OCI-LY3 (cell line): ENCODE data around the gene SWSAP1.
A peak's percentile ranks its signal among the peaks of the same experiment; 100 is the strongest.

Experiments
- H2AFZ ChIP-seq: fragments of 200-600, 300-600 bp; shearing (Covaris generic); 2 replicates; pipeline ENCODE4 v1.6.0; 2014; ENCODE audit warnings: antibody characterized with exemption, low read depth, low read length
- H3K27ac ChIP-seq: fragments of 200-600, 300-600 bp; sonication (generic); 2 replicates; pipeline ENCODE4 v1.5.1; 2014; ENCODE audit warnings: mild to moderate bottlenecking, low read length, moderate library complexity, mixed read lengths
- H3K27me3 ChIP-seq: fragments of 200-600, 300-600 bp; sonication (generic); 2 replicates; pipeline ENCODE4 v1.6.1; 2014; ENCODE audit warnings: low read depth, low read length, mixed read lengths
- H3K36me3 ChIP-seq: fragments of 200-600, 300-600 bp; sonication (generic); replicated peaks from 2 replicates; pipeline ENCODE3; 2014; ENCODE audit warnings: low read depth, low read length, mixed read lengths
- H3K4me1 ChIP-seq: fragments of 300-600, 200-600 bp; sonication (generic); 2 replicates; pipeline ENCODE4 v1.6.1; 2014; ENCODE audit warnings: low read length, mixed read lengths
- H3K4me2 ChIP-seq: fragments of 200-600, 300-600 bp; sonication (generic); 2 replicates; pipeline ENCODE4 v1.6.1; 2014; ENCODE audit warnings: low read length, mixed read lengths
- H3K4me3 ChIP-seq: fragments of 300-600, 200-600 bp; sonication (generic); 2 replicates; pipeline ENCODE4 v1.5.1; 2014; ENCODE audit warnings: antibody characterized with exemption, mild to moderate bottlenecking, low read length, moderate library complexity
- H3K79me2 ChIP-seq: fragments of 300-600, 200-600 bp; shearing (Covaris generic); 2 replicates; pipeline ENCODE4 v1.6.1; 2014; ENCODE audit warnings: mild to moderate bottlenecking, low read length, mixed read lengths
- H3K9ac ChIP-seq: fragments of 300-600, 200-600 bp; shearing (Covaris generic); 2 replicates; pipeline ENCODE4 v1.6.0; 2014; ENCODE audit warnings: mild to moderate bottlenecking, low read length, moderate library complexity
- H3K9me3 ChIP-seq: fragments of 200-600, 300-600 bp; shearing (Covaris generic); 2 replicates; pipeline ENCODE4 v1.6.1; 2014; ENCODE audit warnings: low read length, mixed read lengths; ENCODE audit not compliant: insufficient read depth
- H4K20me1 ChIP-seq: fragments of 200-600, 300-600 bp; sonication (generic); 2 replicates; pipeline ENCODE4 v1.6.1; 2016; ENCODE audit warnings: low read length, mixed read lengths; ENCODE audit not compliant: insufficient read depth
- EZH2phosphoT487 ChIP-seq: fragments of 200-600 bp; shearing (Covaris generic); IDR thresholded peaks from 2 replicates; pipeline ENCODE4 v1.6.1; 2018; ENCODE audit warnings: antibody characterized with exemption, mixed run types, low read depth
- TF ChIP-seq, protein P1 (sequence below): fragments of 200-600, 300-600 bp; sonication (generic); IDR thresholded peaks from 2 replicates; pipeline ENCODE4 v1.5.1; 2014; ENCODE audit warnings: antibody characterized with exemption, low read length, low read depth

SWSAP1 gene

DNA sequence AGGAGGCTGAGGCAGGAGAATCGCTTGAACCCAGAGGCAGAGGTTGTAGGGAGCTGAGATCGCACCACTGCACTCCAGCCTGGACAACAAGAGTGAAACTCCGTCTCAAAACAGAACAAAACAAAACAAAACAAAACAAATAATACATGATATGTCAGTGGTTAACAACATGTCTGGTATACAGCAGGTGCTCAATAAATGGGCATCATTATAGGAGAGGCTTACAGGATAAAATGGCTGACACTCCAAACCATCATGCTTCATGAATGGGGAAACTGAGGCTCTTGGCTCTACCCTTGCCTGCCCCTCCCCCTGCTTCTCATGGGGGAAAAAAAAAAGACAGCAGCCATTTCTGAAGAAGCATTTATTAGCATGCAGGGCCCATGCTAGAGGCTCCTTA is 32.0 kb upstream of the SWSAP1 start:
- H3K4me3 ChIP-seq: no peak overlapping the region
- no peak overlapping the region for H3K27ac ChIP-seq
- peaks cover 13% of the 10 kb centered on the region for H3K4me1 ChIP-seq

DNA sequence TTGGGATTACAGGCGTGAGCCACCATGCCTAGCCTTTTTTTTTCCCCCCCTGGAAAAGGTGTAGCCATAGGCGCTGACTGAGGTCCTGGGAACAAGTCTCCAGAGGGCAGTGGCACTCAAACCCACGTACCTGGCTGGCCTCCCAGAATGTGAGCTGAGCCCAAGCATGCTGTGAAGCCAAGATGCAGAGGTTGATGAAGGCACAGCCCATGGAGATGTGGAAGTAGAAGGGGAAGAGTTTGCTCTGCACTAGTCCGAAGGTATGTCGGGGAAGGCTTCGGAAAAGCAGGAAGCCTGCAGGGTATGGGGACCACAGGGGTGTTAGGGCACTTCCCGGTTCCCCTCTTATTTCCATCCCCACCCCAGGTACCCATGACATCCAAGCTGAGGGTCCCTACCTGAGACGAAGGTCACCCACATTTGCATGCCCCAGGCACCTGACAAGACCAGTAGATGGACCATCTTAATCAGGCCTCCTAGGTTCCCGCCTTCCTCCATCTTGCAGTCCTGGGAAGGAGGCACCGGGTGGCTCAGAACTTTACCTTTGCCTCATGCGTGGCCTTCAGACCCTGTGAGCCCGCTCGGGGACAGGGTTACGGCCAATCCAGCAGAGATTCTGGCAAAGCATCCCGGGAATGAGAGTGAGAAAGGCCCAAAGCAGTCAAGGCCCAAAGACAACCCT is 29.2 kb upstream of the SWSAP1 start:
- no peak for TF ChIP-seq EZH2phosphoT487
- TF ChIP-seq, protein P1, sequence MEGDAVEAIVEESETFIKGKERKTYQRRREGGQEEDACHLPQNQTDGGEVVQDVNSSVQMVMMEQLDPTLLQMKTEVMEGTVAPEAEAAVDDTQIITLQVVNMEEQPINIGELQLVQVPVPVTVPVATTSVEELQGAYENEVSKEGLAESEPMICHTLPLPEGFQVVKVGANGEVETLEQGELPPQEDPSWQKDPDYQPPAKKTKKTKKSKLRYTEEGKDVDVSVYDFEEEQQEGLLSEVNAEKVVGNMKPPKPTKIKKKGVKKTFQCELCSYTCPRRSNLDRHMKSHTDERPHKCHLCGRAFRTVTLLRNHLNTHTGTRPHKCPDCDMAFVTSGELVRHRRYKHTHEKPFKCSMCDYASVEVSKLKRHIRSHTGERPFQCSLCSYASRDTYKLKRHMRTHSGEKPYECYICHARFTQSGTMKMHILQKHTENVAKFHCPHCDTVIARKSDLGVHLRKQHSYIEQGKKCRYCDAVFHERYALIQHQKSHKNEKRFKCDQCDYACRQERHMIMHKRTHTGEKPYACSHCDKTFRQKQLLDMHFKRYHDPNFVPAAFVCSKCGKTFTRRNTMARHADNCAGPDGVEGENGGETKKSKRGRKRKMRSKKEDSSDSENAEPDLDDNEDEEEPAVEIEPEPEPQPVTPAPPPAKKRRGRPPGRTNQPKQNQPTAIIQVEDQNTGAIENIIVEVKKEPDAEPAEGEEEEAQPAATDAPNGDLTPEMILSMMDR: no peak
- Histone ChIP-seq H3K27ac (no peak overlapping the region), H3K4me1 (peaks cover 9% of the 10 kb centered on the region), H3K4me3 (peak overlapping the region; percentile 90), H3K9me3 (0 out of 2 replicates have a peak, but pooled peaks cover 3% of the 10 kb centered on the region), H2AFZ (no peak overlapping the region), H3K79me2 (peaks cover 11% of the 10 kb centered on the region), H3K4me2 (peak overlapping the region; percentile 81), H3K36me3 (peaks cover 7% of the 10 kb centered on the region), H3K9ac (peak overlapping the region; percentile 93), H4K20me1 (no peaks in the 10 kb centered on the region), H3K27me3 (no peaks in the 10 kb centered on the region)

More for the DNA sequence above, 32.0 kb upstream of the SWSAP1 start:
- Histone ChIP-seq H4K20me1 (no peaks in the 10 kb centered on the region), H3K36me3 (peaks cover 7% of the 10 kb centered on the region), H3K9ac (no peak overlapping the region), H3K9me3 (no peaks in the 10 kb centered on the region), H3K79me2 (peaks cover 11% of the 10 kb centered on the region), H2AFZ (no peak overlapping the region), H3K27me3 (no peaks in the 10 kb centered on the region), H3K4me2 (no peak overlapping the region)
- no peak for TF ChIP-seq EZH2phosphoT487
- TF ChIP-seq, protein P1: no peak

DNA sequence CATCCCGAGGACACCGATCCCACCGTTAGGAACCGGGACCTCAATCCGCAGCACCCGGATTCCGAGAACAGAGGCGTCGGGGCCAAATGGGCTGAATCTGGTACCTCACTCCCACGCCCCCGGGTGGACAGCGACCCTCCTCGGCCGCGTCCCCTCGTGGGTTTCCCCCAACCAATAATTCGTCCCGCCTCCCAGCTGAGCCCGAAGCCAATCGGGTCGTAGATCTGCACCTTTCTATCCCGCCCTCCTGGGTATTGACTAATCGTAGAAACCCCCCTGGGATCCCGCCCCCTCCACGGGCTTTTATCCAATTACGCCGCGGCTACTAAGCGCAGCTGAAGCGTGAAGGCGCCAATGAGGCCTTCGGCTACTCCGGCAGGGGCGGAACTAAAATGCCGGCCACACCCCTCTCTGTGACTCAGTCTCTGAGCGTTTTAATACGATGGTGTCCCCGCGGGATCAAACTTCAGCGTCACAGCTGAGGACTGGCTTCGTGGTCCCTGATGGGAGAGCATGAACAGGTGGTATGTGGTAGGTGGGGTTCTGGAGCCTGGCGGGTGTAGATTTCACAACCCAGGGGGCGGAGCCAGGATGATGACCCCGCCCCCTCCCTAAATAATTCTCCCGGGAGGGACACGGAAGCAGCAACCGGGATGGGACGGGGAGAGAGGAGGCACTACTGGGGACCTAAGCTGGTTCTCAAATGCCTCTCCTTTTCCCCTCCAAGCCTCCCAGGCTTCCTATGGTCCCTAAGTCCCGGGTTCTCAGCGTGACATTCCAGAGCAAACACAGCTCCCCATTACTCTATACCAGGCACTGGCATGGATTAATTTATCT is 28.1 kb upstream of the SWSAP1 start, which contains the start of the genes CCDC159 and TMEM205:
Gene CCDC159, plus strand, starts transcription at position 416 of the 837 bp plus-strand sequence. Its CDS starts 88 bp downstream, at position 504.
Gene TMEM205, minus strand, starts transcription at position 165 of the 837 bp plus-strand sequence. CDS start 649 bp downstream, outside the sequence.
- Histone ChIP-seq H3K27ac (peak within 1 kb of the TSS; percentile 45), H3K9ac (peak within 1 kb of the TSS; percentile 93), H3K79me2 (peaks cover 11% of the 10 kb centered on the region), H4K20me1 (no peaks in the 10 kb centered on the region), H3K9me3 (0 out of 2 replicates have a peak, but pooled peaks cover 3% of the 10 kb centered on the region), H3K4me3 (peak within 1 kb of the TSS; percentile 90), H2AFZ (peak within 1 kb of the TSS; percentile 91), H3K36me3 (peaks cover 5% of the 10 kb centered on the region), H3K27me3 (no peaks in the 10 kb centered on the region), H3K4me2 (peak within 1 kb of the TSS; percentile 95), H3K4me1 (peaks cover 9% of the 10 kb centered on the region)
- no peak for TF ChIP-seq EZH2phosphoT487
- TF ChIP-seq, protein P1: peak; percentile 33

DNA sequence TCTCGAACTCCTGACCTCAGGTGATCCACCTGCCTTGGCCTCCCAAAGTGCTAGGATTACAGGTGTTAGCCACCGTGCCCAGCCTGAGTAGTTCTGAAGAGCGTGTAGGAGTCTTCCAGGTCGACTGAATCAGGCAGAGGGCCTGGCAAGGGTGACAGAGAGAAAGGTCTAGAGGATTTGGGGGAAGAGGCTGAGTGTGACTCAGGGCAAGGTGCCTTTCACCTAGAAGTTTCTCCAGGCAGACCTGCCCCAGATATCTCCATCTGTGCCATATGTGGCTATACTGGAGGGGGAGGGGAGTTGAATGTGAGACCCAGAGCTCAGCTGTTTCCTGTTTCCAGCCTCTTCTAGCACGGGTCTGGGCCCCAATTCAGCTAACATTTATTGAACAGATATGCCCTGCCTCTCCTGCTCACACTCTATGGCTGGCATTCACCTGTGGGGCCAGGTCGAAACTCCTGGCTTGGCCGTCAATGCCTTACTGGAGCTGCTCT is 26.9 kb upstream of the SWSAP1 start:
- no peak overlapping the region for H3K4me3 ChIP-seq
- H3K4me2 ChIP-seq: no peak overlapping the region
- H3K9ac ChIP-seq: no peak overlapping the region
- no peaks in the 10 kb centered on the region for H3K36me3 ChIP-seq
- H2AFZ ChIP-seq: no peak overlapping the region
- H3K27me3 ChIP-seq: no peaks in the 10 kb centered on the region
- H3K79me2 ChIP-seq: peaks cover 11% of the 10 kb centered on the region
- H3K9me3 ChIP-seq: 0 out of 2 replicates have a peak, but pooled peaks cover 3% of the 10 kb centered on the region
- peaks cover 9% of the 10 kb centered on the region for H3K4me1 ChIP-seq
- H4K20me1 ChIP-seq: no peaks in the 10 kb centered on the region
- TF ChIP-seq EZH2phosphoT487: no peak
- TF ChIP-seq, protein P1: no peak
- no peak overlapping the region for H3K27ac ChIP-seq
